ENCODE results near the gene PROX2.

PROX2 gene

DNA sequence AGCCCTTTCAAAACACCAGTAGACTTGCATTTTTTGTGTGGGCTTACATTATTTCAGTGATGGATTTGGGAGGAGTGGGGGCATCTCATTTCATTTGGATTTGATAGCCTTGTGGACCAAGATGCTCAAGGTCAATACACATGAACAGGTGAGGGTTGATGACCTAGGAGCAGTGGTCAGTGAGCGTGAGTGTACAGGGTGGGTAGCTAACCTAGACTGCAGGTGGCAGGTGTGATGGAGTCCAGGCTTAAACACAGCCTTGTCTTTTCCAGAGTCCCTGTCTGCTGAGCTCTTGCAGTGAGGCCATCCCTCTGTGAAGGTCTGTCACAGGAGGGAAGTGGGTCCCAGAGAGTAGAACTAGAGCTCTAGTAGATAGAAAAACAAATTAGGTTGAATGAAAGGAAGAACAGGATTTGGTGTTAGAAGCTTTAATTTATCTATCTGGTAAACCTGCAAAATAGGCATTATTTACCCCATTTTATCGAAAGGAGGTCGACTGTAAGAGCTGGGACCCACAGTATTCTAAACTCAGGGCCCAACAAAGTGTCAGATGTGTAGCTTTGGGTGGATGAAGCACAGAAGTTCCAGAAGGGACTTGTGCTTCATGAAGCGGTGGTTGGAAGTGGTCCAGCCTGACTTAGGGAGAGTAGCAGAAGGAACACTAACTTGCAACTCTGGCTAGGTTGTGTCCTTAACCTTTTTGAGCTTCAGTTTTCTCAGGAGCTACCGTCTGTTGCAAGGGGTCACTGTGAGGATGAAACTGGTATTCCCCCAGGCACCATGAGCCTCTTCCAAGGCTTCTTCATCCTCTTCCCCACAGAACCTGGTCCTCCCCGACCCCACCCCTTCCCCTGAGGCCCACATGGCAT, 28.9 kb upstream of the PROX2 start:
- ATAC-seq (replicated peaks) = no peak
- H3K4me3 Mint-ChIP-seq = no peak overlapping the region
- H3K9me3 Mint-ChIP-seq = no peaks in the 10 kb centered on the region
- peaks cover 48% of the 10 kb centered on the region for H3K36me3 Mint-ChIP-seq (ENCODE audit: insufficient read depth)
- DNase-seq = no peak
- H3K27ac Mint-ChIP-seq = peak overlapping the region; percentile 35 to 75
- no peaks in the 10 kb centered on the region for H3K27me3 Mint-ChIP-seq
- peaks cover 5 to 6% of the 10 kb centered on the region in 2 donors for H3K4me1 Mint-ChIP-seq (ENCODE audit: low read depth in 2 of 2)

DNA sequence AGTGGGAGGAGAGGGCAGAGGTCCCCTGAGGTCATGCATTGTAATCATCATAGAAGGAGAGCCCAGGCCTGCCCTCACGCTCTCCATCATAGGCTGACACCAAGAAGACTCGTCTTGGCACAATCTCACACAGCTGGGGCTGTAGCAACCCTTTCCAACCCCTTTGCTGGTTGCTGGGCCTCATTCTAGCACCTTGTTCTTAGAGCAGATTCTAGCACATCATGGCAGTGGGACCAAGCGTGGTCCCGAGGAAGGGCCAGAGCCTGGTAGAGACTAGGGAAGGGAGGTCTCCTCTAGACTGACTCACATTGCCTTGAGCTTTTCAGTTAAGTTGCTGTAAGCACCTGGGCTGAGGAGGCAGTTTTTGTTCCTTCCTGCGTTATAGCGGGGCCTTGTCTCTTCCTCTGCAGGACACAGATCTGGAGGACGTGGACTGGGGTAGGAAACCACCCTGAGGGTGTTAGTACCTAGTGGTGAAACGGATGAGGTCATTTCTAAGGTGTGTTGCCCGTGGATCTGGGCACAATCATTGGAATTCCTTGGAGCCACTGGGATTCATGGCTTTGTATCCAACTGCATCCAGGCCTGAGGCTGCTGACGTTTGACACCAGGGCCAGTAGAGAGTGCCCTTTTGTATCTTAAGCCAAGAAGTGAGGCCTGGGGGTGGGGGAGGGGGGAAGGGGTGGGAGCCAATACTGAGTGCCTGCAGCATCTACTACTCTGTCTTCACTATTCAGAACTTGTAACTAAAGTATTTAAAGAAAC, 27.2 kb upstream of the PROX2 start:
- ATAC-seq (replicated peaks) (no peak), DNase-seq (no peak)
- peak overlapping the region in 1 of 2 donors; percentile 23 for H3K27ac Mint-ChIP-seq
- no peak overlapping the region for H3K4me3 Mint-ChIP-seq
- H3K4me1 Mint-ChIP-seq (ENCODE audit: low read depth in 2 of 2) = peaks cover 5 to 6% of the 10 kb centered on the region in 2 donors
- peaks cover 64% of the 10 kb centered on the region for H3K36me3 Mint-ChIP-seq (ENCODE audit: insufficient read depth)
- H3K27me3 Mint-ChIP-seq = no peaks in the 10 kb centered on the region
- H3K9me3 Mint-ChIP-seq = no peaks in the 10 kb centered on the region

DNA sequence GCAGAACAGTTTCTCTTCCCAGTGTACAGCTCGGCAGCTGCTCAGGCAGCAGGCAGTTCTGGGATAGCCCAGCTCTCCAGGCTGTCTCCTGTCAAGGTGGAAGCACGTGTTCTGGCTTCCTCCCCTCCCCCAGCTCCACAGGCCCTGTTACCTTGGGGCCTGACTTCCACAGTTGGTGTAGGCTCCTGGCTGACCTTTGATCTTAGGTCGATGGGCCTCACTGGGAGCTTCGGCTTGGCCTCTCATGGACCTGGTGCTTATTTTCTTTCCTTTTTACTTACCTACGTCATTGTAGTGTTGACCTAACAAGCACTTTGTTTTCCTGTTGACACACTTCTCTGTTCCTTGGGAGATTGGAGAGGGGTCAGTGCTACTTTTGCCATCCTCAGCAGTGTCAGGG, 22.7 kb upstream of the PROX2 start:
- H3K9me3 Mint-ChIP-seq = no peaks in the 10 kb centered on the region
- H3K27ac Mint-ChIP-seq = peak overlapping the region in 1 of 2 donors; percentile 69
- no peak overlapping the region for H3K4me3 Mint-ChIP-seq
- no peak for DNase-seq
- H3K27me3 Mint-ChIP-seq = no peaks in the 10 kb centered on the region
- no peak for ATAC-seq (replicated peaks)
- H3K36me3 Mint-ChIP-seq (ENCODE audit: insufficient read depth) = peaks cover 94% of the 10 kb centered on the region
- H3K4me1 Mint-ChIP-seq (ENCODE audit: low read depth in 2 of 2) = no peaks in the 10 kb centered on the region

DNA sequence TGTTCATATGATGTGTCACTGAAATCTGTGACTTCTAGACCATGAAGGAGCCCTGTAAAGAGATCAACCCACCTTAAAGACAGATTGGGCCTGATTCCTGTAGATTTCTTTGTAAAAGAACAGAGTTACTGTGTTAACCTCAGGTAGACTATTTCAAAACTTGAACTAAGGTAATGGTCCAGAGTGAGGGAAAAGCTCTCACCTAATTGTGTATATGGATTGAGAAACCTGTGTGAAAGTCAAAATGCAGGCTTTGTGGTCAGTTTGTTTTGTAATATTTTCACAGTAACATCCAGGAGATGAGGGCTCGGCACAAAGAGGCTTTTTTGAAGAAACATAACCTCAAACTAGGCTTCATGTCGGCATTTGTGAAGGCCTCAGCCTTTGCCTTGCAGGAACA, 22.1 kb upstream of the PROX2 start:
- H3K4me3 Mint-ChIP-seq = no peak overlapping the region
- no peaks in the 10 kb centered on the region for H3K27me3 Mint-ChIP-seq
- H3K4me1 Mint-ChIP-seq (ENCODE audit: low read depth in 2 of 2) = no peaks in the 10 kb centered on the region
- no peak for DNase-seq
- no peak for ATAC-seq (replicated peaks)
- peaks cover 95% of the 10 kb centered on the region for H3K36me3 Mint-ChIP-seq (ENCODE audit: insufficient read depth)
- no peaks in the 10 kb centered on the region for H3K9me3 Mint-ChIP-seq
- H3K27ac Mint-ChIP-seq = no peak overlapping the region

DNA sequence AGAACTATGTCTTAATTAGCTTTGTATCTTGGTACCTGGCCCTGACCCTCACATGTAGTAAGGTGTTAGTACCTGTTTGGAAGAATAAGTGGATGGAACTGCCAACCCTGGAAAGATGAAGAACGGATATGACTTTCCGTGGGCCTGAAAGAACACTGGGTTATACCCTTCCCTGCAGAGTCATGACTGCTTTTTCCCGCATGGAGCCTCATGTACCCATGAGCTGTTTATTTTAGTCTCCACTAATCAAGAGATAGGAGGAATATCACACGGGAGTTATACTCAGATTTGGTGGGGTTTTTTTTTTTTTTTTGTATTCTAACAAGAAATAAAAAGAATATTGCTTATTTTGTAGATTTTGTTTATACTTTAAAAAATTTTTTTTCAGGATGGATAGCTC, 21.7 kb upstream of the PROX2 start:
- H3K4me3 Mint-ChIP-seq = no peak overlapping the region
- H3K4me1 Mint-ChIP-seq (ENCODE audit: low read depth in 2 of 2) = no peaks in the 10 kb centered on the region
- H3K9me3 Mint-ChIP-seq = no peaks in the 10 kb centered on the region
- ATAC-seq (replicated peaks) = no peak
- no peaks in the 10 kb centered on the region for H3K27me3 Mint-ChIP-seq
- peaks cover 94% of the 10 kb centered on the region for H3K36me3 Mint-ChIP-seq (ENCODE audit: insufficient read depth)
- DNase-seq = no peak
- H3K27ac Mint-ChIP-seq = no peak overlapping the region

DNA sequence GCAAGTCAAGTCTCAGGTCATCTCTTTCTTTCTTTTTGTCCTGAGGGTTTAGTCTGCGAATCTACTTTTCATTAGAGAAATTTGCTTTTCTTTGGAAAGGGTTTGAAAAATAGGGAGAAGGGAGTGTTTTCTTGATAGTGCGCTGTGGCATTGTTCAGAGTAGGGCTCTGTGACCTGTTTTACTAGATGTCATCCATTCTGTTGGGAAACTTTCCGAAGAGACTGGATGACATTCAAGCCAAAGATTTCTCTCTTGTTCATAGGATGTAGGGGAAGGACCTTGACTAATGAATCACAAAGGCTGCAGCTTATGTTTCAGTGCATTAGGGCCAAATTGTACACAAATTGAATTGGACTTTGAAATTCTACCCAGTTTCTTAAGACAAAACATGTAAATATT, 20.5 kb upstream of the PROX2 start:
- no peak for DNase-seq
- no peak for ATAC-seq (replicated peaks)
- Mint-ChIP-seq H3K27me3 (no peaks in the 10 kb centered on the region), H3K4me3 (no peak overlapping the region), H3K4me1 (ENCODE audit: low read depth in 2 of 2) (no peaks in the 10 kb centered on the region), H3K27ac (no peak overlapping the region), H3K9me3 (no peaks in the 10 kb centered on the region), H3K36me3 (ENCODE audit: insufficient read depth) (peaks cover 95% of the 10 kb centered on the region)

DNA sequence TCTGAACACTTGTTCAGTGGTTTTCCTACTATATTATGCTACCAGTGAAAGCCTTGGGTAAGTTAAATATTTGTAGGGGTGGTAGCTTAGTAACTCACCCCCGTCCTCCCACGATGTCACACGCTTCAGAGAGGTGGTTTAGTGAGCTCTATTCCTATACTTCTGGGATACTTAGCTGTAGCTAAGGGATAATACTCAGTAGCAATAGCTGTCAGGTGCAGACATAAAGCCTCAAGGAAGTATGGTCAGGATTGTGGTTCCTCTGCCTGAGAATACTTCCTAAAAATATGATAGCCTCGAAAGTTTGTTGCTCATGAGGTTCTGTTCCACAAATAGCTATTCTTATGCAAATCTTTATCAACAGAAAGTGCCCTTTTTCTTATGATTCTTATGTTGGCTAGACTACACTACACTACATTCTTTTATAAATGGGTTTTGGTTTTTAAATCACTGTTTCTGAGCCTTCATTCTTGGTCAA, 17.7 kb upstream of the PROX2 start:
- Mint-ChIP-seq H3K27me3 (no peaks in the 10 kb centered on the region), H3K9me3 (no peaks in the 10 kb centered on the region), H3K27ac (peak overlapping the region in 1 of 2 donors; percentile 35), H3K4me1 (ENCODE audit: low read depth in 2 of 2) (peaks cover 3 to 5% of the 10 kb centered on the region in 2 donors), H3K36me3 (ENCODE audit: insufficient read depth) (peaks cover 95% of the 10 kb centered on the region), H3K4me3 (no peak overlapping the region)
- no peak for DNase-seq
- ATAC-seq (replicated peaks) = no peak

DNA sequence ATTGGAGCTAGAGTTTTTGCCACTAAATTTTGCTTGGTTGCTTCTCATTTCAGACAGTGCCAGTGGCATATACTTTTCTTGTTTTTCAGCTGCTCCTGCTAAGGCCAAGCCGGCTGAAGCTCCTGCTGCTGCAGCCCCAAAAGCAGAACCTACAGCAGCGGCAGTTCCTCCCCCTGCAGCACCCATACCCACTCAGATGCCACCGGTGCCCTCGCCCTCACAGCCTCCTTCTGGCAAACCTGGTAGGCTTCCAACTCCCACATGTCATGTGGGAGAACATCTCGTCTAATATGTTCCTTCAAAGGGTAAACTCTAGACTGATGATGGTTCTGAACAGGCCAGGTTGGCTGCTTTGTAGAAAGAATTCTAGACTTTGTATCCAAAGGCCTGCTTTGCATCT, 16.8 kb upstream of the PROX2 start:
- no peak overlapping the region for H3K27ac Mint-ChIP-seq

DNA sequence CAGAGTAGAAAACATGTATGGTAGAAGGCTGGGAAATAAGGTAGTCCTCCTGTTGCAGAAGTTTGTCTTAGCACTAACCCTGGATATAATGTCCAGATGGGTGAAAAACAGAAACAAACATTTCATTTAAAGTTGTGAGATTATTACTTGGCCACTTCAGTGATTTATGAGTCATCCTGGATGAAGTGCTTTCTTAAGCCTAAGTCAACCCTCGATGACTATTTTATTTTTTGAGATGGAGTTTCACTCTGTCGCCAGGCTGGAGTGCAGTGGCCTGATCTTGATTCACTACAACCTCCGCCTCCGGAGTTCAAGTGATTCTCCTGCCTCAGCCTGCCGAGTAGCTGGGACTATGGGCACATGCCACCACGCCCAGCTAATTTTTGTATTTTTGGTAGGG, 15.9 kb upstream of the PROX2 start:
- Mint-ChIP-seq H3K36me3 (ENCODE audit: insufficient read depth) (peaks cover 88% of the 10 kb centered on the region), H3K27ac (peak overlapping the region in 1 of 2 donors; percentile 55), H3K4me3 (no peak overlapping the region), H3K9me3 (no peaks in the 10 kb centered on the region), H3K27me3 (no peaks in the 10 kb centered on the region), H3K4me1 (ENCODE audit: low read depth in 2 of 2) (peaks cover 12 to 16% of the 10 kb centered on the region in 2 donors)
- no peak for DNase-seq
- ATAC-seq (replicated peaks) = no peak

More for the DNA sequence above, 16.8 kb upstream of the PROX2 start:
- Mint-ChIP-seq H3K9me3 (no peaks in the 10 kb centered on the region), H3K27me3 (no peaks in the 10 kb centered on the region), H3K36me3 (ENCODE audit: insufficient read depth) (peaks cover 95% of the 10 kb centered on the region), H3K4me1 (ENCODE audit: low read depth in 2 of 2) (peaks cover 11 to 14% of the 10 kb centered on the region in 2 donors), H3K4me3 (no peak overlapping the region)
- no peak for DNase-seq
- ATAC-seq (replicated peaks) = no peak

DNA sequence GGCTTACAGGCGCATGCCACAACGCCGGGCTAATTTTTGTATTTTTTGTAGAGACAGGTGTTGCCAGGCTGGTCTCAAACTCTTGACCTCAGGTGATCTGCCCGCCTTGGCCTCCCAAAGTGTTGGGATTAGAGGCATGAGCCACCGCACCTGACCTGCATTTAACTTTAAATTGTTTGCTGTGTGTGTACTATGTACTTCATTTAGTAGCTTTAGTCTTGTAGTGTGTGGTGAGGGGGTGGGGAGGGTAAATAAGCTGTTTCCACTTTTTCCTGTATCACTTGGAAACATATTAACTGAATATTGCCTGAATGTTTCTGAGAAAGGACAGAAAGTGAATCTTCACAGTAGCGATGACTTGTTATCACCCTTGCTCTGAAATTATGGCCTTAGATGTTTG, 14.3 kb upstream of the PROX2 start:
- ATAC-seq (replicated peaks) (no peak), DNase-seq (no peak)
- Mint-ChIP-seq H3K27me3 (no peaks in the 10 kb centered on the region), H3K36me3 (ENCODE audit: insufficient read depth) (peaks cover 82% of the 10 kb centered on the region), H3K4me1 (ENCODE audit: low read depth in 2 of 2) (peaks cover 23 to 29% of the 10 kb centered on the region in 2 donors), H3K27ac (peak overlapping the region in 1 of 2 donors; percentile 46), H3K9me3 (no peaks in the 10 kb centered on the region), H3K4me3 (no peak overlapping the region)

DNA sequence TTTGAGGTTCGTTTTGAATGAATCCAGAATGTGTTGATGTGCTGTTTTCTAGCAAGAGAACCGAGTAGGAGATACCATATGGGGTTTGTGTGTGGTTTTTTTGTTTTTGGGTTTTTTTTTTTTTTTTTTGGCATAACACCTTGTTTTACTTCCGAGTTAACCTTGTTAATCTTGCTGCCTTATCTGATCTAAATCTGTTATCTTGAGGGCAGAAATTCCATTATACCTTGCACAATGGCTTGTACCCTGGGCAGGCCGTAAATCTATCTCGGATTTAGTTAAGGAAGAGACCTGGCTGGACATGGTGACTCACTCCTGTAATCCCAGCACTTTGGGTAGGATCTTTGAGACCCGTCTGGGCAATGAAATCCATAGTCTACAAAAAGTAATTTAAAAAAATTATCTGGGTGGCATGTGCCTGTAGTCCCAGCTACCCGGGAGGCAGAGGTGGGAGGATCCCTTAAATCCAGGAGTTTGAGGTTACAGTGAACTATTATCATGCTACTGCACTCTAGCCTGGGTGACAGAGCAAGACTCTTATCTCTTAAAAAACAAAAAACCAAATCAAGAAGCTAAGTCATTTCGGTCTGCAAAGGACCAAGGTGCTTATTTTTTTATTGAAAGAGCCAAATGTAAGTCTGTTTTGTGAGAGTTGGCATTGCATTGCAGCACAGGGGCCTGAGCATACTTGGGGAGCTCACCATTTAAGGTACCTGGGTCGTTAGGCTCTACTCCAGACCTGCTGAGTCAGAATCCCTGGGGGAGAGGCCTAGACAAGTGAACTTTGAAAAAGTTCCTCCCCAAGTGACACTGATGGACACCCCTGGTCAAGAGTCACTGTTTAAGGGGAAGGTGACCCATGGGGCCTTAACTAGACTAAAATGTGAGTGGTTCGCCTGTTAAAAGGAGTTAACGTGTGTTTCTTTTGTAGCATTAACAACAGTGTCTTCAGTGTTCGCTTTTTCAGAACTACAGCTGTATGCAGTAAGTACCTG, 12.5 kb upstream of the PROX2 start:
- Mint-ChIP-seq H3K9me3 (no peaks in the 10 kb centered on the region), H3K27me3 (no peaks in the 10 kb centered on the region), H3K36me3 (ENCODE audit: insufficient read depth) (peaks cover 66% of the 10 kb centered on the region), H3K4me1 (ENCODE audit: low read depth in 2 of 2) (peaks cover 41 to 47% of the 10 kb centered on the region in 2 donors), H3K4me3 (peak overlapping the region; percentile 41 to 58), H3K27ac (peak overlapping the region; percentile 71 to 85)
- DNase-seq = no peak
- ATAC-seq (replicated peaks) = peak; percentile 82

DNA sequence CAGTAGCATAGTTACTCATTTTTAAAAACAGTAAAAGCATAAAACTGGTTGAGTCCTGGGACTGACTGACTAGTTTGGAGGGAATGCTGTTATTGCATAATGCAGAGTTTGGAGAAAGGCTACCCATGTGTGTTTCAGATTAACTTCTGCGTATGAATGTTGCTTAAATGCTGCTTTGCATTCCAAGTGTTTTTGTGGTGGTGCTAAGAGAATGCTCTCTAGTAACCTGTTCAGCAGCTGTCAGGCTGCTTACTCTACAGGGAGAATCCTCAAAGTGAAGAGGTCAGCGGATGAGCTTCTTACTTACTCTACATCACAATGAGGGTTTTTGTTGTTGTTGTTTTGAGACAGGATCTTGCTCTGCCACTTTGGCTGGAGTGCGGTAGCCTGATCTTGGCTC, 10.1 kb upstream of the PROX2 start:
- Mint-ChIP-seq H3K4me3 (peak overlapping the region; percentile 4 to 43), H3K36me3 (ENCODE audit: insufficient read depth) (peaks cover 61% of the 10 kb centered on the region), H3K27ac (peak overlapping the region in 1 of 2 donors; percentile 55), H3K27me3 (no peaks in the 10 kb centered on the region), H3K9me3 (no peaks in the 10 kb centered on the region), H3K4me1 (ENCODE audit: low read depth in 2 of 2) (peaks cover 56 to 63% of the 10 kb centered on the region in 2 donors)
- DNase-seq = no peak
- no peak for ATAC-seq (replicated peaks)
